Mesenchymal stem cell (in vitro differentiated cells and primary cell): ENCODE measurements around the gene ZNF624.
A peak's percentile ranks its signal among the peaks of the same experiment; 100 is the strongest.
"Not testable (repeated sequence)": the region's sequence is repeated elsewhere in the genome, so short reads cannot be mapped to it uniquely, and the experiment has no call there.

Source experiments
- DNase-seq: peaks from one replicate; pipeline ENCODE4 v3.0.0-alpha.2; 2013
- H2AFZ ChIP-seq: one replicate; pipeline ENCODE4 v1.6.1; 2013; ENCODE audit warnings: low read depth, mild to moderate bottlenecking, control low read depth, inconsistent platforms, low read length, moderate library complexity
- H2AK5ac ChIP-seq: 2 replicates; pipeline ENCODE4 v1.6.1; 2013; ENCODE audit warnings: low read length, moderate library complexity, mild to moderate bottlenecking, inconsistent platforms; ENCODE audit not compliant: severe bottlenecking
- H2BK120ac ChIP-seq: one replicate; pipeline ENCODE4 v1.6.1; 2013; ENCODE audit warnings: low read depth, mild to moderate bottlenecking, inconsistent platforms, low read length, moderate library complexity
- H2BK12ac ChIP-seq, 2 experiments: one replicate each; pipeline ENCODE4 v1.6.1; 2013; ENCODE audit warnings: inconsistent platforms in 2 of 2, low read length in 2 of 2, mild to moderate bottlenecking in 2 of 2, moderate library complexity in 2 of 2, control low read depth in 1 of 2
- H2BK15ac ChIP-seq: one replicate; pipeline ENCODE4 v1.6.1; 2013; ENCODE audit warnings: mild to moderate bottlenecking, low read depth, inconsistent platforms; ENCODE audit not compliant: poor library complexity, severe bottlenecking
- H2BK5ac ChIP-seq: 2 replicates; pipeline ENCODE4 v1.6.1; 2013; ENCODE audit warnings: low read depth, mild to moderate bottlenecking, low read length, control low read depth, inconsistent platforms; ENCODE audit not compliant: poor library complexity, severe bottlenecking
- H3K14ac ChIP-seq, 2 experiments: one replicate each; pipeline ENCODE4 v1.6.1; 2013; ENCODE audit warnings: inconsistent platforms in 2 of 2, low read length in 2 of 2, control low read depth in 1 of 2, mild to moderate bottlenecking in 1 of 2, moderate library complexity in 1 of 2
- H3K18ac ChIP-seq, 2 experiments: one replicate each; pipeline ENCODE4 v1.6.1; 2013; ENCODE audit warnings: inconsistent platforms in 2 of 2, low read length in 2 of 2, control low read depth in 1 of 2, low read depth in 1 of 2, mild to moderate bottlenecking in 1 of 2
- H3K23ac ChIP-seq, 2 experiments: one replicate each; pipeline ENCODE4 v1.6.1; 2013; ENCODE audit warnings: inconsistent platforms in 2 of 2, low read length in 2 of 2, mild to moderate bottlenecking in 2 of 2, moderate library complexity in 2 of 2, control low read depth in 1 of 2
- H3K27ac ChIP-seq: 2 replicates; pipeline ENCODE4 v1.5.1; 2013; ENCODE audit warnings: mild to moderate bottlenecking, moderate library complexity, low read length, control low read depth, inconsistent platforms; ENCODE audit not compliant: poor library complexity, severe bottlenecking
- H3K27me3 ChIP-seq, 2 experiments: 2 replicates each; pipeline versions ENCODE4 v1.6.1 to v1.7.0; 2013; ENCODE audit warnings: low read length in 2 of 2, mild to moderate bottlenecking in 2 of 2, moderate library complexity in 2 of 2, control low read depth in 1 of 2, inconsistent platforms in 1 of 2; ENCODE audit not compliant: control insufficient read depth in 1 of 2, insufficient read depth in 1 of 2
- H3K36me3 ChIP-seq, 2 experiments: 2 replicates each; pipeline versions ENCODE4 v1.6.1 to v1.7.0; 2013; ENCODE audit warnings: low read length in 2 of 2, control low read depth in 1 of 2, inconsistent platforms in 1 of 2, low read depth in 1 of 2, mild to moderate bottlenecking in 1 of 2; ENCODE audit not compliant: insufficient read depth in 2 of 2, control insufficient read depth in 1 of 2
- H3K4ac ChIP-seq, 2 experiments: one replicate each; pipeline ENCODE4 v1.6.1; 2013; ENCODE audit warnings: inconsistent platforms in 2 of 2, low read length in 2 of 2, mild to moderate bottlenecking in 2 of 2, moderate library complexity in 2 of 2, control low read depth in 1 of 2, low read depth in 1 of 2
- H3K4me1 ChIP-seq: 2 replicates; pipeline ENCODE4 v1.6.1; 2013; ENCODE audit warnings: low read depth, low read length, control low read depth; ENCODE audit not compliant: control insufficient read depth, insufficient read depth
- H3K4me2 ChIP-seq: 2 replicates; pipeline ENCODE4 v1.6.1; 2013; ENCODE audit warnings: low read length, mild to moderate bottlenecking, inconsistent platforms; ENCODE audit not compliant: poor library complexity, severe bottlenecking
- H3K4me3 ChIP-seq, 2 experiments: 2 replicates each; pipeline versions ENCODE4 v1.5.1 to v1.7.0; 2013; ENCODE audit warnings: low read length in 2 of 2, mild to moderate bottlenecking in 2 of 2, control low read depth in 1 of 2, low read depth in 1 of 2; ENCODE audit not compliant: insufficient read depth in 1 of 2
- H3K79me1 ChIP-seq: replicated peaks from 2 replicates; pipeline ENCODE4 v1.6.1; 2013; ENCODE audit warnings: mild to moderate bottlenecking, control low read depth, low read length, inconsistent platforms; ENCODE audit not compliant: poor library complexity, severe bottlenecking
- H3K9ac ChIP-seq: 2 replicates; pipeline ENCODE4 v1.7.0; 2013; ENCODE audit warnings: mild to moderate bottlenecking, low read length, moderate library complexity
- H3K9me3 ChIP-seq: 2 replicates; pipeline ENCODE4 v1.7.0; 2013; ENCODE audit warnings: mild to moderate bottlenecking, low read length; ENCODE audit not compliant: control insufficient read depth
- H4K8ac ChIP-seq: one replicate; pipeline ENCODE4 v1.6.1; 2013; ENCODE audit warnings: inconsistent platforms, mild to moderate bottlenecking, low read length, moderate library complexity
- H4K91ac ChIP-seq: one replicate; pipeline ENCODE4 v1.6.1; 2013; ENCODE audit warnings: mild to moderate bottlenecking, low read length, inconsistent platforms
- WGBS: methylation state at CpG from one replicate; pipeline ENCODE4 v1.1.7; 2013; ENCODE audit warnings: mixed read lengths; 5-methylcytosine and 5-hydroxymethylcytosine counted together

Gene ZNF624

DNA sequence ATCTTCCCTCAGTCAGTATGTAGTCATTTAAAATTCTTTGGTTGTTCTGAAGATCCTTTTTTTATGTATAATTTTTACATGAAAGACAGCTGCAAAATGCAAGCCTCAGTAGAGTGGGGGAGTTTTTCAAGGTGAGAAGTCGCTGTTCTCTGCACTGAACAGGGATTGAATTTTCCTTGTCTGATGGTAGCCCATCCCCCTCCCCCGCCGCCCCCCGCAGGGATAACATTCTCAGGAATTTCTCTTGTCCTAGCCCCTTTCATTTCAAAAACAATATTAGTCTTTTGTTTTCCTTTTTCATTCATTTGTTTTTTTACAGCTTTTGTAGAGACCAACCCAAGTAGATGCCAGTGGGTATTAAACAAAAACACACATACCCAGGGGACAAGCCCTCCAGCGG is 33.5 kb upstream of the ZNF624 start:
- not testable (repeated sequence) for H3K9me3 ChIP-seq, H3K36me3 ChIP-seq, H4K91ac ChIP-seq, H3K4me1 ChIP-seq, H4K8ac ChIP-seq, H3K27me3 ChIP-seq, H2BK120ac ChIP-seq, H3K9ac ChIP-seq, H3K4me2 ChIP-seq, H3K18ac ChIP-seq, H3K14ac ChIP-seq, H2AFZ ChIP-seq, H3K4ac ChIP-seq, H2AK5ac ChIP-seq, H3K27ac ChIP-seq, H2BK5ac ChIP-seq, DNase-seq, H2BK15ac ChIP-seq, H2BK12ac ChIP-seq, H3K23ac ChIP-seq, H3K4me3 ChIP-seq, H3K79me1 ChIP-seq
- 35% methylated on average over 5 of the region's 5 CpGs for WGBS

DNA sequence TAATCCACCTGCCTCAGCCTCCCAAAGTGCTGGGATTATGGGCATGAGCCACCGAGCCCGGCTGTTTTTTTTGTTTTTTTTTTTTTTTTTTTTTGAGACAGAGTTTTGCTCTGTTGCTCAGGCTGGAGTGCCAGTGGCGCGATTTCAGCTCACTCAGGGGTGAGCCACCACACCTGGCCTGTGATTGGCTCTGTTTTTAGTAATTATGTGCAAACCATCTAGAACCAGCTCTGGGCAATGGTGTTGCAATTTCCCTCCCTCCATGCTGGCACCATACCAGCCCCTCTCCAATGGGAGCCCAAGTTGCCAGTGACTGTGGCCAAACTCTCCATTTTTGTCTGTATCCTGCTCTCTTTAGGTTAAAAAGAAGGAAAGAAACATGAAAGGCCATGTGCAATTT is 32.4 kb upstream of the ZNF624 start:
- not testable (repeated sequence) for H2AK5ac ChIP-seq, H3K79me1 ChIP-seq, H3K9ac ChIP-seq, H3K14ac ChIP-seq, DNase-seq, H3K4me3 ChIP-seq, H2BK120ac ChIP-seq, H3K27me3 ChIP-seq, H2BK5ac ChIP-seq, H3K18ac ChIP-seq, H3K9me3 ChIP-seq, H3K4me1 ChIP-seq, H3K4ac ChIP-seq, H3K23ac ChIP-seq, H2BK12ac ChIP-seq, H3K27ac ChIP-seq, H2BK15ac ChIP-seq, H2AFZ ChIP-seq, H3K36me3 ChIP-seq, H4K91ac ChIP-seq, H3K4me2 ChIP-seq, H4K8ac ChIP-seq
- 92% methylated on average over 2 of the region's 4 CpGs for WGBS

DNA sequence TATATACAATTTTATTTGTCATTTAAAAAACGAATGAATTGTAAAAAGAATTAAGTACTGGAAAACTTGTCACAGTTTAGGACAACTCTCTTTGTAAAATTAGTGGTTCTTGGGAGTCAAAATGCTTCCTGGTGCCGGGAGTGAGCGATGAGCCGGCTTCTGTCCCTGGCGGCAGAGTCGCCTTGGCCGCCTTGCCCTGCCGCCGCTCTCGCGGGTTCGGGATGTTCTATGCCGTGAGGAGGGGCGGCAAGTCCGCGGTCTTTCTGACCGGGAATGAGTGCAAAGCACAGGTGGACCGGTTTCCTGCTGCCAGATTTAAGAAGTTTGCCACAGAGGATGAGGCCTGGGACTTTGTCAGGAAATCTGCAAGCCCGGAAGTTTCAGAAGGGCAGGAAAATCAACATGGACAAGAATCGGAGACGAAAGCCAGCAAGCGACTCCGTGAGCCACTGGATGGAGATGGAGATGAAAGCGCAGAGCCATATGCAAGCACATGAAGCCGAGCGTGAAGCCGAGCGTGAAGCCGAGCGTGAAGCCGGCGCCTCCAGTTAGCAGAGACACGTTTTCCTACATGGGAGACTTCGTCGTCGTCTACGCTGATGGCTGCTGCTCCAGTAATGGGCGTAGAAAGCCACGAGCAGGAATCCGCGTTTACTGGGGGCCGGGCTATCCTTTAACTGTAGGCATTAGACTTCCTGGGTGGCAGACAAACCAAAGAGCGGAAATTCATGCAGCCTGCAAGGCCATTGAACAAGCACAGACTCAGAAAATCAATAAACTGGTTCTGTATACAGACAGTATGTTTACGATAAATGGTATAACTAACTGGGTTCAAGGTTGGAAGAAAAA is 29.9 kb upstream of the ZNF624 start:
- WGBS: 87% methylated on average over 44 of the region's 44 CpGs
- H3K4me2 ChIP-seq, H3K9me3 ChIP-seq, H3K27ac ChIP-seq, H4K8ac ChIP-seq, H3K4ac ChIP-seq, H3K79me1 ChIP-seq, H2BK120ac ChIP-seq, H3K18ac ChIP-seq, H3K9ac ChIP-seq, H3K27me3 ChIP-seq, H2AFZ ChIP-seq, H2BK5ac ChIP-seq, H3K14ac ChIP-seq, H3K4me1 ChIP-seq, DNase-seq, H3K23ac ChIP-seq, H2BK15ac ChIP-seq, H3K36me3 ChIP-seq, H4K91ac ChIP-seq, H2BK12ac ChIP-seq, H2AK5ac ChIP-seq: not testable (repeated sequence)
- H3K4me3 ChIP-seq: peak overlapping the region in 1 of 2 experiments; percentile 51

DNA sequence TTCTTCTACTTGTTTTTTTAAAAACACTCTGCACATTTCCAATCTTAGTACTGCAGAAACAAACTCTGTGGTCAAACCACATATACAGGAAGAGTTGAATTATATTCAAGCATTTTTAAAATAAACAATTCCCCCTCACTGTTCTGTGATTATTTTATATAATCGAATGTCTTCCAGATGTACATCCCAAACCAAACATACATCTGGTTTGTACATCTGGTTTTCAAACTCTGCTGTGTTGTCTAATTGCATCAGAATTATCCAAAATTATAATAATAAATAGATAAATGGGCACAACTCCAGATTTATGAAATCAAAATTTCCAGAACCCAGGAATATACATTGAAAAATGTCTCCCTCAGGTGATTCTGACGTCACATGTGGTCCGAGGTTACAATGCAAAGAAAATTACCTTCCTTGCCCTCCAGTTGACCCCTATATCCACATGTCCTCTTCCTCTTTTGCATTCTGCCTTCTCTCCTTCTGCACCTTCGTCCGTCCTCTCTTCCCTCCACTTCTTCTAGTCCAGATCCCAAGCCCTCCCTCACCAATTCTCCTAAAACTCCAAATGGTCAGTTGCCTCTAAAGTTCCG is 23.1 kb upstream of the ZNF624 start:
- no peak overlapping the region for H4K8ac ChIP-seq
- no peak overlapping the region for H2AK5ac ChIP-seq
- H2BK120ac ChIP-seq: no peak overlapping the region
- no peaks in the 10 kb centered on the region for H3K79me1 ChIP-seq
- no peak overlapping the region for H2BK5ac ChIP-seq
- H3K27me3 ChIP-seq: no peaks in the 10 kb centered on the region
- H3K14ac ChIP-seq: no peak overlapping the region
- no peak overlapping the region for H3K4me3 ChIP-seq
- no peak overlapping the region for H3K4ac ChIP-seq
- H3K27ac ChIP-seq: no peak overlapping the region
- H4K91ac ChIP-seq: no peak overlapping the region
- no peak overlapping the region for H2AFZ ChIP-seq
- H3K18ac ChIP-seq: no peak overlapping the region
- H3K9me3 ChIP-seq: no peaks in the 10 kb centered on the region
- H3K4me1 ChIP-seq: no peaks in the 10 kb centered on the region
- no peak overlapping the region for H2BK15ac ChIP-seq
- 90% methylated on average over 5 of the region's 6 CpGs for WGBS
- peak overlapping the region; percentile 40 for H3K4me2 ChIP-seq
- DNase-seq: no peak
- no peak overlapping the region for H3K23ac ChIP-seq
- no peak overlapping the region for H2BK12ac ChIP-seq
- H3K36me3 ChIP-seq: no peaks in the 10 kb centered on the region
- no peak overlapping the region for H3K9ac ChIP-seq
